Hepatocyte (in vitro differentiated cells): Measurements from ENCODE around the gene NKX1-1.

Experiments
- CTCF ChIP-seq: fragments of 200-600 bp; sonication (generic); IDR thresholded peaks from 2 replicates; pipeline ENCODE4 v1.5.1; 2016; ENCODE audit warnings: antibody characterized with exemption, mild to moderate bottlenecking; ENCODE audit not compliant: poor library complexity
- EZH2 ChIP-seq: fragments of 200-600 bp; sonication (generic); IDR thresholded peaks from 2 replicates; pipeline ENCODE4 v1.6.1; 2016; ENCODE audit warnings: antibody characterized with exemption, mild to moderate bottlenecking, borderline replicate concordance

DNA sequence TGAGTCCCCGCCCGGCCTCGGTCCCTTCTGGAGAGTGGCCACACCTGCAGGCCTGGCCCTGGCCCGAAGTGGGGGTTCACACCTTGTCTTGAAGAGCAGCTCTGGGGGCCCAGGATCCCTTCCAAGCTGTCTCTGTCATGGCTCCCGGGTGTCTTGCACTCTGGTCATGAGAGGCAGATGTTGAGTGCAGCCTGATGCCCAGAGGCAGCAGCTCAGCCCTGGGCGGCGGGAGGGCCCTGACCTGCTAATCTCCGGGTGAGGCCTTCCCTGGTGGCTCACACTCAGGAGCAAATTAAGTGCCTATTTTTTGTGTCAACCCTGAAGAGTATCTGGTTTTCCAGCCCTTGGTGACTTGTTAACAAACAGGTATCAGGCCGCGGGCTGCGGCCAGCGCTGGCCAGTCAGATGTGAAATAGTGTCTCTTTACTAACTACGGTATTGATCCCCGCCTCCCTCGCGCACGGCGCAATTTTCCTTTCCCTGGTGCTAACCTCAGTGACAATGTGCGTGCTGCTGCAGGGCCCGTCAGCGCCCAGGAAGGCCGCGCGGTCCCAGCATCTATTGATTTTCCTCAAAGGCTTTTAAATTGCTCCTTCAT, 24.2 kb downstream of the NKX1-1 start:
- TF ChIP-seq CTCF (no peak), EZH2 (no peak)
